ENCODE data around the gene PTRH2. TPM values are rescaled to one million over a fixed set of nuclear protein-coding genes. Genes with fewer than 3 reads are reported as not detected.

PTRH2 gene
- total and polyA plus RNA-seq, 2 of the 8 experiments (the other 6 are each of a cell fraction or from before 2014, with no cell fraction given) = 39.4 to 43.2 TPM

- Histone ChIP-seq H4K8ac (ENCODE audit: extremely low read depth, insufficient read depth, low read length) (no peak overlapping the region), H3K14ac (ENCODE audit: insufficient read length) (no peak overlapping the region), H2BK5ac (ENCODE audit: low read depth, low read length) (no peak overlapping the region), H3K4ac (replicated peaks; ENCODE audit: insufficient read length, low read depth, low read length) (no peak overlapping the region), H2AK5ac (ENCODE audit: low read depth, low read length) (no peak overlapping the region), H3K18ac (ENCODE audit: extremely low read depth, low read length) (no peak overlapping the region), H2BK15ac (ENCODE audit: low read length) (no peak overlapping the region), H2BK12ac (ENCODE audit: low read depth, low read length) (no peak overlapping the region), H3K4me3 (ENCODE audit: extremely low read depth in 1 of 4, insufficient read depth in 2 of 4, low read depth in 3 of 4, low read length in 4 of 4) (no peak overlapping the region), H3K9me3 (ENCODE audit: insufficient read depth in 2 of 2, low read depth in 1 of 2, low read length in 1 of 2) (no peaks in the 10 kb centered on the region), H3K79me1 (ENCODE audit: low read depth, low read length) (peaks cover 6% of the 10 kb centered on the region; the same call in 1 of the 2 replicates), H2BK20ac (ENCODE audit: low read length) (no peak overlapping the region), H3K23me2 (ENCODE audit: low read depth, low read length) (no peaks in the 10 kb centered on the region), H3K27me3 (replicated peaks in 1 of 4; ENCODE audit: control insufficient read depth in 3 of 4, extremely low read depth in 1 of 4, insufficient read depth in 3 of 4, low read length in 3 of 4) (no peaks in the 10 kb centered on the region), H3K9ac (replicated peaks in 1 of 4; ENCODE audit: extremely low read depth in 1 of 4, low read depth in 3 of 4, low read length in 3 of 4) (no peak overlapping the region), H2AFZ (ENCODE audit: low read length) (no peak overlapping the region), H4K5ac (ENCODE audit: insufficient read length, low read depth, low read length) (no peak overlapping the region), H3K56ac (replicated peaks; ENCODE audit: insufficient read length, low read depth, low read length) (no peak overlapping the region), H3K4me1 (replicated peaks in 1 of 4; ENCODE audit: control insufficient read depth in 3 of 4, insufficient read depth in 4 of 4, low read length in 3 of 4) (peaks cover 0 to 3% (median 0%) of the 10 kb centered on the region in 4 experiments; a peak in 2 of 7 replicates), H4K20me1 (replicated peaks in 1 of 2; ENCODE audit: control insufficient read depth in 1 of 2, insufficient read depth in 2 of 2, low read length in 2 of 2) (peaks cover 19 to 33% of the 10 kb centered on the region in 2 experiments), H3K27ac (ENCODE audit: low read depth, low read length) (no peak overlapping the region), H4K91ac (replicated peaks; ENCODE audit: insufficient read length, low read length) (no peak overlapping the region), H3K23ac (ENCODE audit: insufficient read length) (no peak overlapping the region), H3K36me3 (ENCODE audit: control insufficient read depth in 2 of 4, insufficient read depth in 4 of 4, low read length in 3 of 4) (peaks cover 16 to 84% (median 56%) of the 10 kb centered on the region in 4 experiments), H3K79me2 (ENCODE audit: control insufficient read depth in 1 of 2, insufficient read depth in 2 of 2, low read length in 2 of 2) (peaks cover 15 to 68% of the 10 kb centered on the region in 2 experiments), H2BK120ac (replicated peaks; ENCODE audit: low read depth, low read length) (no peak overlapping the region), H3K4me2 (ENCODE audit: insufficient read depth in 1 of 2, low read depth in 2 of 2, low read length in 2 of 2) (no peak overlapping the region)
- ChIA-PET CTCF (ENCODE audit: partially characterized antibody) (no interaction called here), POLR2A (ENCODE audit: partially characterized antibody) (interaction anchor here (0.8 to 1.9 kb wide), 5 partner anchors 8 to 26 kb away, joined by 3 to 10 read pairs (median 5); partner anchors contain the start of genes PTRH2 and VMP1)
- FAIRE-seq (no peak), DNase-seq (ENCODE audit: low read depth in 1 of 2, low spot score in 2 of 2) (no peak)
- TF ChIP-seq POLR2A (IDR thresholded peaks at IDR 0.05; ENCODE audit: control extremely low read depth in 1 of 2, low read depth in 2 of 2, low read length in 2 of 2) = peak in 1 of 2 experiments; percentile 5
- no peak for TF ChIP-seq SP4 (IDR thresholded peaks at IDR 0.05; ENCODE audit: low read length)
- WGBS, 2 experiments (ENCODE audit: extremely low coverage in 1 of 2, insufficient coverage in 1 of 2, insufficient read length in 1 of 2, insufficient replicate concordance in 2 of 2, low coverage in 1 of 2, low lambda C conversion rate in 2 of 2, missing lambda C conversion rate in 1 of 2) = 89% methylated on average over 3 of the region's 3 CpGs; no CpG with 5 or more reads in 1 of the 2 experiments
These were observed 11.1 kb downstream of the PTRH2 start for GRCh38 chr17:59695945-59696681.

All from H1 (cell line).